ENCODE results near the gene MCHR1.
"Not testable (repeated sequence)": the region's sequence is repeated elsewhere in the genome, so short reads cannot be mapped to it uniquely, and the experiment has no call there.

Gene MCHR1

DNA sequence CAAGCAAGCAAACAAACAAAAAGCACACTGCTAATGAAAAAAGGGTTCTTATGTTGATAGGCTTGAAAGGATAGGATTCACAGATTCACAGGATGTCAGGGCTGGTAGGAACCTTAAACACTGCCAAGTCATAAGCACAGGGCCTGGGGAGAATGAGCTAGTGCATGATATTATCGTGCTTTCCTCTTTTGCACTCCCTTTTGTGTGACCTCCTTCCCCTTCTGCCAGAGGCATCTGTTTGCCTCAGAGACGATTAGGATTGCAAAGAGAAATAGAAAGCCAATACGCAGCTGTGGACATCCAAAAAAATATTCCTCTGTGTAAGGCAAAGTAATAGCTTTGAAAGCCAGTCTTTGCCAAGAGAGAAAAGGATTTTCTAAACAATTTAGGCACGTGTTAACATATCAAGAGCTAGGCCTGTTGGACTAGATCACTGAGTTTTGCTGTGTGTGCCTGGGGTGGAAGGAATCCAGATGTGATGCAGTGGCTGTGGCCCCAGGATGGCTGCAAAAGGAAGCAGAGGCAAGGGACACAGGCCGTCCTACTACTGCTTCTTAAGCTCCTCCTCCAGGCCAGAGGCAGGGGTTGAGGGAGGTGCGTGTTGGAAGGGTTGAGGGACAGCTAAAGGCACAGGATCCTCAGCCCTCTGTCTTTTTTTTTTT, 30.6 kb downstream of the MCHR1 start:
- TF ChIP-seq ZFX (IDR thresholded peaks at IDR 0.05), result no peak
- TF ChIP-seq, protein P1, sequence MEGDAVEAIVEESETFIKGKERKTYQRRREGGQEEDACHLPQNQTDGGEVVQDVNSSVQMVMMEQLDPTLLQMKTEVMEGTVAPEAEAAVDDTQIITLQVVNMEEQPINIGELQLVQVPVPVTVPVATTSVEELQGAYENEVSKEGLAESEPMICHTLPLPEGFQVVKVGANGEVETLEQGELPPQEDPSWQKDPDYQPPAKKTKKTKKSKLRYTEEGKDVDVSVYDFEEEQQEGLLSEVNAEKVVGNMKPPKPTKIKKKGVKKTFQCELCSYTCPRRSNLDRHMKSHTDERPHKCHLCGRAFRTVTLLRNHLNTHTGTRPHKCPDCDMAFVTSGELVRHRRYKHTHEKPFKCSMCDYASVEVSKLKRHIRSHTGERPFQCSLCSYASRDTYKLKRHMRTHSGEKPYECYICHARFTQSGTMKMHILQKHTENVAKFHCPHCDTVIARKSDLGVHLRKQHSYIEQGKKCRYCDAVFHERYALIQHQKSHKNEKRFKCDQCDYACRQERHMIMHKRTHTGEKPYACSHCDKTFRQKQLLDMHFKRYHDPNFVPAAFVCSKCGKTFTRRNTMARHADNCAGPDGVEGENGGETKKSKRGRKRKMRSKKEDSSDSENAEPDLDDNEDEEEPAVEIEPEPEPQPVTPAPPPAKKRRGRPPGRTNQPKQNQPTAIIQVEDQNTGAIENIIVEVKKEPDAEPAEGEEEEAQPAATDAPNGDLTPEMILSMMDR (conservative IDR thresholded peaks at IDR 0.05), result no peak
- H3K27ac ChIP-seq, result no peak overlapping the region

- TF ChIP-seq, protein P1 (conservative IDR thresholded peaks at IDR 0.05), result no peak
- TF ChIP-seq ZFX (IDR thresholded peaks at IDR 0.05), result no peak
- no peak overlapping the region for H3K27ac ChIP-seq
These were observed 33.0 kb downstream of the MCHR1 start for GRCh38 chr22:40712311-40712710.

GRCh38 chr22:40714499-40715337, 35.4 kb downstream of the MCHR1 start:
- TF ChIP-seq, protein P1 (conservative IDR thresholded peaks at IDR 0.05), result no peak
- TF ChIP-seq ZFX (IDR thresholded peaks at IDR 0.05), result no peak
- H3K27ac ChIP-seq, result no peak overlapping the region

GRCh38 chr22:40716116-40716515, 36.8 kb downstream of the MCHR1 start:
- TF ChIP-seq ZFX (IDR thresholded peaks at IDR 0.05), result no peak
- TF ChIP-seq, protein P1 (conservative IDR thresholded peaks at IDR 0.05), result no peak
- no peak overlapping the region for H3K27ac ChIP-seq

- not testable (repeated sequence) for H3K27ac ChIP-seq
These were observed 38.4 kb downstream of the MCHR1 start for GRCh38 chr22:40717657-40718056.

GRCh38 chr22:40718250-40719204, 39.2 kb downstream of the MCHR1 start:
- TF ChIP-seq ZFX (IDR thresholded peaks at IDR 0.05), result no peak
- TF ChIP-seq, protein P1 (conservative IDR thresholded peaks at IDR 0.05), result no peak
- H3K27ac ChIP-seq, result no peak overlapping the region

DNA sequence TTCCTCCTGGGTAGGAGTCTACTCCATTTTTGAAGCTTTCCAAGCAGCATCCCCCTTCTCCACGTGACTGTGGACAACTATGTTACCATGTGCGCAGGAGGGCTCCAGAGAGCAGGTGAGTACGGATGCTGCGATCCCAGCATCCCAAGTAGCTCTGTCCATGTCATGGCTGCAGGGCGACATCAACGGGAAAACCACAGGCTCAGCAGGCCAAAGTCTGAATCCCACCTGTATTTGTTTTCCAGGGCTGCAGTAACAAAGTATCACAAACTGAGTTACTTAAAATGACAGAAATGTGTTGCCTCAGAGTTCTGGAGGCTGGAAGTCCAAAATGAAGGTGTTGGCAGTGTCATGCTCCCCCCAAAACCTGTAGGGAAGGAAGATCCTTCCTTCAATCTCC, 40.3 kb downstream of the MCHR1 start:
- no peak overlapping the region for H3K27ac ChIP-seq
- TF ChIP-seq, protein P1 (conservative IDR thresholded peaks at IDR 0.05), result no peak
- no peak for TF ChIP-seq ZFX (IDR thresholded peaks at IDR 0.05)

DNA sequence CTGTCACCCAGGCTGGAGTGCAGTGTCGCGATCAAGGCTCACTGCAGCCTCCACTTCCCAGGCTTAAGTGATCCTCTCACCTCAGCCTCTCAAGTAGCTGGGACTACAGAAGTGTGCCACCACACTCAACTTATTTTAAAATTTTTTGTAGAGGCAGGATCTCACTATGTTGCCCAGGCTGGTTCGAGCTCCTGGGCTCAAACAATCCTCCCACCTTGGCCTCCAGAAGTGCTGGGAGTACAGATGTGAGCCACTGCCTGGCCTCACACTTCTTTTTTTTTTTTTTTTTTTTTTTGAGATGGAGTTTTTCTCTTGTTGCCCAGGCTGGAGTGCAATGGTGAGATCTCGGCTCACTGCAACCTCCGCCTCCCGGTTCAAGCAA, 40.9 kb downstream of the MCHR1 start:
- not testable (repeated sequence) for H3K27ac ChIP-seq
